Upper lobe of right lung (tissue), 1 donor: ENCODE results near the gene ULK1. TPM values are rescaled to one million over a fixed set of nuclear protein-coding genes. Genes with fewer than 3 reads are reported as not detected.

Source experiments
- ATAC-seq: fragments of 200-7000 bp; cut with Tn5 transposase; one replicate; pipeline ENCODE4 v1.9.1; 2020; ENCODE audit warnings: mild to moderate bottlenecking, moderate library complexity
- DNase-seq: peaks from one replicate; pipeline ENCODE4 v3.0.0-alpha.2; 2020
- H3K27ac ChIP-seq: fragments of 200-600 bp; one replicate; pipeline ENCODE4 v1.8.0; 2022
- H3K27me3 ChIP-seq: fragments of 200-600 bp; one replicate; pipeline ENCODE4 v1.8.0; 2022; ENCODE audit warnings: mild to moderate bottlenecking
- H3K36me3 ChIP-seq: fragments of 200-600 bp; one replicate; pipeline ENCODE4 v1.8.0; 2022
- H3K4me1 ChIP-seq: fragments of 200-600 bp; one replicate; pipeline ENCODE4 v1.8.0; 2022
- H3K4me3 ChIP-seq: fragments of 200-600 bp; one replicate; pipeline ENCODE4 v1.8.0; 2022; ENCODE audit warnings: mild to moderate bottlenecking
- H3K9me3 ChIP-seq: fragments of 200-600 bp; one replicate; pipeline ENCODE4 v1.8.0; 2022
- intact Hi-C: fragments of 100-400 bp; cut with DNase I; formaldehyde crosslinking; loops from one replicate; pipeline ENCODE4 v1.11.0; 2022
- total RNA-seq: library from RNA; stranded (reverse); fragmentation: NEBNext Ultra II Directional; extraction: Animal tissue kit (Norgen Biotek cat#: 25700); gene quantifications from one replicate; pipeline ENCODE4 v1.2.1, GENCODE V29; 2021
- TF ChIP-seq, protein P1 (sequence below): fragments of 200-600 bp; IDR thresholded peaks from one replicate; pipeline ENCODE4 v1.8.0; 2022; ENCODE audit warnings: antibody characterized with exemption
- donor health status: DM: no; HTN: yes; CAD: no; lungs with severe emphysema.

Gene ULK1
- total RNA-seq, 1 donor from 2014 or later, result 32.4 TPM

DNA sequence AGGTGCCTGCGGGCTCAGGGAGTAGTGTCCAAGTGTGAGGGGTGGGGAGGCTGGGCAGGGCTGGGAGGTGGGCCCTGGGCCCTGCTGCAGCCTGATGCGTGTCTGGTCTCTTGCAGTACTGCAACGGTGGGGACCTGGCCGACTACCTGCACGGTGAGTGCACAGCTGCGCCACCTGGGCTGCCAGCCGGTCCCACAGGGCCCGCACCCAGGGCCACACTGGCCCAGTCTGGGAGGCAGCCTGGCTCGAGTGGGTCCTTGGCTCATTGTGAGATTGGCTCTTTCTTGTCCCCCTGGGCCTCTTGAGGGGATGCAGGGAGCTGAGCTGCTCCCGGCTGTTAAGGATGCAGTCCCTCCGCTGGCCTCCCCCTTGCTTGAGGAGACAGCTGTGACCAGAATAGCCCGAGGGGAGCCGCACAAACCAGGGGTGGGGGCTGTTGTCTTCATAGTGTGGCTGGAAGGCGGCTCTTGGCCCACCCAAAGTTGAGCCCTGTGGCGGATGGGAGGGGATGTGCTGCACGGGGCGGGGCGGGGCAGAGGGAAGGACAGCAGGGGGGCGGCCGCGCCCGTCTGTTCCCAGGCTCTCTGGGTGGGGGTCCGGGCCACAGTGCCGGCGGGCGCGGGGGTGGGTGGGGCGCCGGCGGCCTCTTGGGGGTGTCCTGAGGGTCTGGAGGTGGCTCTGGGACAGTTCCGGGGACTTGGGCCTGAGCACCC is 13.1 kb downstream of the ULK1 start:
- H3K4me3 ChIP-seq, result no peak overlapping the region
- ATAC-seq, result no peak
- H3K4me1 ChIP-seq, result peaks cover 9% of the 10 kb centered on the region
- TF ChIP-seq, protein P1, sequence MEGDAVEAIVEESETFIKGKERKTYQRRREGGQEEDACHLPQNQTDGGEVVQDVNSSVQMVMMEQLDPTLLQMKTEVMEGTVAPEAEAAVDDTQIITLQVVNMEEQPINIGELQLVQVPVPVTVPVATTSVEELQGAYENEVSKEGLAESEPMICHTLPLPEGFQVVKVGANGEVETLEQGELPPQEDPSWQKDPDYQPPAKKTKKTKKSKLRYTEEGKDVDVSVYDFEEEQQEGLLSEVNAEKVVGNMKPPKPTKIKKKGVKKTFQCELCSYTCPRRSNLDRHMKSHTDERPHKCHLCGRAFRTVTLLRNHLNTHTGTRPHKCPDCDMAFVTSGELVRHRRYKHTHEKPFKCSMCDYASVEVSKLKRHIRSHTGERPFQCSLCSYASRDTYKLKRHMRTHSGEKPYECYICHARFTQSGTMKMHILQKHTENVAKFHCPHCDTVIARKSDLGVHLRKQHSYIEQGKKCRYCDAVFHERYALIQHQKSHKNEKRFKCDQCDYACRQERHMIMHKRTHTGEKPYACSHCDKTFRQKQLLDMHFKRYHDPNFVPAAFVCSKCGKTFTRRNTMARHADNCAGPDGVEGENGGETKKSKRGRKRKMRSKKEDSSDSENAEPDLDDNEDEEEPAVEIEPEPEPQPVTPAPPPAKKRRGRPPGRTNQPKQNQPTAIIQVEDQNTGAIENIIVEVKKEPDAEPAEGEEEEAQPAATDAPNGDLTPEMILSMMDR, result no peak
- intact Hi-C loops, result no loop called here
- H3K27me3 ChIP-seq, result no peaks in the 10 kb centered on the region
- H3K9me3 ChIP-seq, result no peaks in the 10 kb centered on the region
- DNase-seq, result no peak
- H3K27ac ChIP-seq, result no peak overlapping the region
- peaks cover 39% of the 10 kb centered on the region for H3K36me3 ChIP-seq

DNA sequence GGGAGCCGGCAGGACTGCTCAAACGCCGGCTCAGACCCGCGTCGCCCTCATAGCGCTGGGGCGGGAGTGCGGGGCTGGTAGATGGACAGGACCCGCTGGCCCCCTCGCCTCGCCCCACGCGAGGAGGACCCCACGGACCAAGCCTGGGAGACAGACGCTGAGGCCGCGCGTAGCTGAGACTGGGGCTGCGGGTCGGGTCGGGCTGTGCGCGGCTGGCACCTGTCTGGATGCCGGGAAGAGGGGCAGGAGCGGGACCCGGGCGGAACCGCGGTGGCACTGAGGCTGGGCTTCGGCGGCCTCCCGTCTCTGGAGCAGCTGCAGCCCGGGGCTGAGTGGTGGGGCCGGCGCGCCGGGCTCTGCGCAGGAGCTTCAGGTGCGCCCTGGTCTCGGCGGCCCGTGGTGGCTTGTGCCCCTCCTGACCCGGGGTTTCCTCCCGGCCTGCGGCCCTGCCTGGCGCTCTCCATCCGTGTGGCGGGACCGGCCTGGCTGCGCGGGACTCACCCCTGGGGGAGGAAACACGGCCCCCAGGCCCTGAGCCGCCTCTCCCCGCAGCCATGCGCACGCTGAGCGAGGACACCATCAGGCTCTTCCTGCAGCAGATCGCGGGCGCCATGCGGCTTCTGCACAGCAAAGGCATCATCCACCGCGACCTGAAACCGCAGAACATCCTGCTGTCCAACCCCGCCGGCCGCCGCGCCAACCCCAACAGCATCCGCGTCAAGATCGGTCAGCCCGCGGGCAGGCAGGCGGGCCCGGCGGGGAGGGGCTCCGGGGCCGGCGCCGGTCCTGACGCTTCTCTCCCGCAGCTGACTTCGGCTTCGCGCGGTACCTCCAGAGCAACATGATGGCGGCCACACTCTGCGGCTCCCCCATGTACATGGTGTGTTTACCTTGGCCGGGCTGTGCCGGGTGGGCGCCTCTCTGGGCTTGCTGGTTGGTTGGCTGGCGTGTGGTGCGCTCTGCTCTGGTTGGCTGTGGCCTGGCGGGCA is 14.0 kb downstream of the ULK1 start:
- ATAC-seq (no peak), DNase-seq (no peak)
- H3K36me3 ChIP-seq, result peaks cover 45% of the 10 kb centered on the region

DNA sequence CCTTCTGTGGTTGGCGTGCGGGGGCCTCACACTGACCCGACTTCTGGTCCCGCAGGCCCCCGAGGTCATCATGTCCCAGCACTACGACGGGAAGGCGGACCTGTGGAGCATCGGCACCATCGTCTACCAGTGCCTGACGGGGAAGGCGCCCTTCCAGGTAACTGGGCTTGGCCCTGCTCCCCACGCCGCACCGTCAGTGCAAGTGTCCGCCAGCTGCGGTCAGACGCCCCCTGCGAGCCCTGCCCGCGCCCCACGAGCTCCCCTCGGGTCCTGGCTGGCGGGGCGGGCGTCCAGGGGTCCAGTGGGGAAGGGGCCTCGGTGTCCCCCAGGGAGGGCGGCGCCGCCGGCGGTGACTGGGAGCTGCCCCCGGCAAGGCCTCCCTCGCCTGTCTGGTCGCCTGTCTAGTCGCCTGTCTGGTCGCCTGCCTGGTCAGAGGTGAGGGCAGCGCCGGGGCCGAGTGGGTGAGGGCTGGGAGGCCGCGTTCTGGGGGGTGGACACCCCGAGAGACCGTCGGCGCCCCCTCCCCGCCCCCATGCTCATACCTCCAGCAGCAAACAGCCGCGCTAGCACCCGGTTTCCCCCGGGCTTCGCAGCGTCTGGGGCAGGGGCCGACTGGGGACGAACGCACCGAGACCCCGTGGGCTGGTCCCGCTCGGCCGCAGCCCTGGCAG is 14.8 kb downstream of the ULK1 start:
- intact Hi-C loops, result no loop called here
- TF ChIP-seq, protein P1, result no peak
- peaks cover 51% of the 10 kb centered on the region for H3K36me3 ChIP-seq
- DNase-seq (no peak), ATAC-seq (no peak)
- no peak overlapping the region for H3K4me3 ChIP-seq
- H3K27me3 ChIP-seq, result no peaks in the 10 kb centered on the region
- H3K27ac ChIP-seq, result no peak overlapping the region
- no peaks in the 10 kb centered on the region for H3K9me3 ChIP-seq
- H3K4me1 ChIP-seq, result peaks cover 9% of the 10 kb centered on the region

More for the DNA sequence above, 14.0 kb downstream of the ULK1 start:
- H3K9me3 ChIP-seq, result no peaks in the 10 kb centered on the region
- H3K4me3 ChIP-seq, result no peak overlapping the region
- no peaks in the 10 kb centered on the region for H3K27me3 ChIP-seq
- intact Hi-C loops, result no loop called here
- H3K4me1 ChIP-seq, result peaks cover 9% of the 10 kb centered on the region
- TF ChIP-seq, protein P1, result no peak
- H3K27ac ChIP-seq, result no peak overlapping the region

DNA sequence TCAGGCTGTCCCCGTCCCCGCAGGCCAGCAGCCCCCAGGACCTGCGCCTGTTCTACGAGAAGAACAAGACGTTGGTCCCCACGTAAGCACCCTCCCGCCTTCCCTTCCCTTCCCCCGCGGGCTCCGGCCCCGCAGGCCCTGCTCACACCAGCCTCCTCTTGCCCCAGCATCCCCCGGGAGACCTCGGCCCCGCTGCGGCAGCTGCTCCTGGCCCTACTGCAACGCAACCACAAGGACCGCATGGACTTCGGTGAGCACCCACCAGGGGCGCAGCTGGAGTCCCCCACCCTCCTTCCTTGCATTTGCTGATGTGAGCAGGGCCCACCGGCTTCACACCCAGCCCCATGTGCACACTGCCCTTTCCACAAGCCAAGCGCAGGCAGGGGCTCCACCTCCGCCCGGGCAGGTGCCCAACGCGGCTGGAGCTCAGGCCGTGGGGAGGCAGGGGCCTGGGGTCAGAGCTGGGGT is 15.4 kb downstream of the ULK1 start:
- TF ChIP-seq, protein P1, result no peak
- H3K4me3 ChIP-seq, result no peak overlapping the region
- H3K9me3 ChIP-seq, result no peaks in the 10 kb centered on the region
- peaks cover 57% of the 10 kb centered on the region for H3K36me3 ChIP-seq
- no peak for ATAC-seq
- peaks cover 9% of the 10 kb centered on the region for H3K4me1 ChIP-seq
- no peak overlapping the region for H3K27ac ChIP-seq
- DNase-seq, result no peak
- no peaks in the 10 kb centered on the region for H3K27me3 ChIP-seq
- intact Hi-C loops, result no loop called here

DNA sequence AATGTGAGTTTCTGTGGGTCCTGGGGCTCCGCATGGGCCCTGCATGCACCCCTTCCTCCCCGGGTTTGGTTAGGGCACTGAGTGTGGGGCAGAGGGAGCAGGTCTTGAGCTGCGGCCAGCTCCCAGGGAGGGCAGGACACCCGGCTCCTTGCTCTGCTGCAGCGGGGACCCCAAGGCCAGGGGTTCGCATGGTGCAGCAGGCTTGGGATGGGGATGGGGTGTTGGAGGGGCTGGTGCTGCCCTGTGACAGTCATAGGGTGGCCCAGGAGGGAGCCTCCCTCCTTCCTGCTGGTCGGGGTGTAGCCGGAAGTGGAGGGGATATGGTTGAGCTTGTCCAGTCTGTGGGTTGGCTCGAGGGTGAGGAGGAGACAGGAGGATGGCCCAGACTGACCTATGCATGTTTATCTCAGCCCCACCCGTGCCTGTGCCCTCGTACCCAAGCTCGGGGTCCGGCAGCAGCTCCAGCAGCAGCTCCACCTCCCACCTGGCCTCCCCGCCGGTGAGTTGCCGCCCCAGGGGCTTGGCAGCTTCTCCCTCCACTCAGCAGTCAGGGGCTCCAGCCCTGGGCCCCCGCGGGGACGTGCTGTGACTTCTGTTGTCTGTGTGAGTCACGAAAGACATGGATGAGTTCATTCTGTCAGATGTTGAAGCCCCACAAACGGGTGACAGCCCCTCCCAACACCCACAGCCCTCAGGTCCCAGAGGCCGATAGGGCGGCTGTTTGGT is 16.0 kb downstream of the ULK1 start:
- Histone ChIP-seq H3K27me3 (no peaks in the 10 kb centered on the region), H3K27ac (no peak overlapping the region), H3K9me3 (no peaks in the 10 kb centered on the region), H3K4me1 (peaks cover 9% of the 10 kb centered on the region), H3K36me3 (peaks cover 64% of the 10 kb centered on the region), H3K4me3 (no peak overlapping the region)
- DNase-seq (no peak), ATAC-seq (no peak)
- intact Hi-C loops, result no loop called here
- TF ChIP-seq, protein P1, result no peak
